GOT3 (cell line): ENCODE measurements around the gene SERPINI1.
"Not testable (repeated sequence)": the region's sequence is repeated elsewhere in the genome, so short reads cannot be mapped to it uniquely, and the experiment has no call there.

Source experiments
- DNase-seq: peaks from one replicate; lab custom pipeline; 2025; ENCODE audit warnings: mixed read lengths; lab: John Stamatoyannopoulos, UW

The SERPINI1 gene

DNA sequence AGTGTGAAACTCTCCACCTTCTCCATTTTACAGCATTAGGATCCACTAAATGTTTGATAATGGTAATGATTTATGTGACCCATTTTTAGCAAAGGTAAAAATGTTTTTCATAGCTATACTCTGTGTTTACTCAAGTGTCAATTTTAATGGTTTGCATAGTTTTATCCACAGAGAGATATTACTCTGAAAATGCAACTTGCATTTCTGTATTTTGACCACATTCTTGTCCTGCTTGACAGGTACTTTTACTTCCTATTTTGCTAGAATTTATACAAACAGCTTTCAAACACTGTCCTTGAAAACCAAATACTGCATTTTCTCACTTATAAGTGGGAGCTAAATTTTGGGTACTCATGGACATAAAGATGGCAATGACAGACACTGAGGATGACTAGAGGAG lies 62.9 kb downstream of the SERPINI1 start:
- DNase-seq, result no peak

DNA sequence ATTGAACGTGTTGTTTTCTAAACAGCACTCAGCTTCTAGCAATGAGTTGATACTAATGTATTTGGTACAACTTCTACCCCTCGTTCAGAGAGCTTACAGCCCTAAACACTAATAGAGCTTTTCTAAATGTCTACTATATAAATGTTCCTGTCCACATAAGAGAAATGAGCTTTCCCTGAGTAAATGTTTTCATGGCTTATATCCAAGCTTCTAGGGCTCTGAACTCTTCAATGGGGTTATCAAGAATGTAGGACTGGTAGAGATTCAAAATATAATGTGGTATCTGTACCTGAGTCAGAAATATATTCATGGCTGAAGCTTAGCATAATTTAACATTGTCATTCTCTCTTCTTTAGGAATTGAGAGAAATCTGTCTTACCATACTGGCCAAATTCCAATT lies 73.4 kb downstream of the SERPINI1 start:
- DNase-seq, result no peak

DNA sequence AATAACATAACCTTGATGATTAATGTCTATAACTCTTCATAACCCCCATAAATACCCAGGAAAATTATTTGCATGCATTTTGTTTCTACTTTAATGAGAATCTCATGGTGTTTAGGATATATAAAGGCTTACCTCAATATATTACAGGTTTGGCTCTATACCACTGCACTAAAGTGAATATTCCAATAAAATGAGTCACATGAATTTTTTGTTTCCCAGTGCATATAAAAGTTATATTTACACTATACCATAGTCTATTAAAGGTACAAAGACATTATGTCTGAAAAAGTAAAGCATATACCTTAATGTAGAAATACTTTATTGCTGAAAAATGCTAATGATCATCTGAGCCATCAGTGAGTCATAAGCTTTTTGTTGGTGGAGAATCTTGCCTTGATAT lies 74.7 kb downstream of the SERPINI1 start:
- no peak for DNase-seq

DNA sequence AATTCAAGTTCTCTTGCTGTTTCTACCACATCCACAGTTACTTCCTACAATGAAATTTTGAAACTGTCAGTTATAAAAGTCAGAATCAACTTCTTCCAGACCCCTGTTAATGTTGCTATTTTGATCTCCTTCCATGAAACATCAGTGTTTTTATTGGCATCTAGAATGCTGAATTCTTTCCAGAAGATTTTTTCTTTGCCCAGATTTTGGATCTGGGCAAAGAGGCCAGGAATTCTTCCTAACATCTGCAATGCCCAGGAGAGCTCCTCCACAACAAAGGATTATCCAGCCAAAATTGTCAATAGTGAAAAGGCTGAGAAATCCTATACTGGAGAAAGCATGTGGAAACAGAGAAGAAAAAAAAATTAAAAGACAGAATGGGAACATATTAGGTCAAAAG lies 75.5 kb downstream of the SERPINI1 start:
- no peak for DNase-seq

DNA sequence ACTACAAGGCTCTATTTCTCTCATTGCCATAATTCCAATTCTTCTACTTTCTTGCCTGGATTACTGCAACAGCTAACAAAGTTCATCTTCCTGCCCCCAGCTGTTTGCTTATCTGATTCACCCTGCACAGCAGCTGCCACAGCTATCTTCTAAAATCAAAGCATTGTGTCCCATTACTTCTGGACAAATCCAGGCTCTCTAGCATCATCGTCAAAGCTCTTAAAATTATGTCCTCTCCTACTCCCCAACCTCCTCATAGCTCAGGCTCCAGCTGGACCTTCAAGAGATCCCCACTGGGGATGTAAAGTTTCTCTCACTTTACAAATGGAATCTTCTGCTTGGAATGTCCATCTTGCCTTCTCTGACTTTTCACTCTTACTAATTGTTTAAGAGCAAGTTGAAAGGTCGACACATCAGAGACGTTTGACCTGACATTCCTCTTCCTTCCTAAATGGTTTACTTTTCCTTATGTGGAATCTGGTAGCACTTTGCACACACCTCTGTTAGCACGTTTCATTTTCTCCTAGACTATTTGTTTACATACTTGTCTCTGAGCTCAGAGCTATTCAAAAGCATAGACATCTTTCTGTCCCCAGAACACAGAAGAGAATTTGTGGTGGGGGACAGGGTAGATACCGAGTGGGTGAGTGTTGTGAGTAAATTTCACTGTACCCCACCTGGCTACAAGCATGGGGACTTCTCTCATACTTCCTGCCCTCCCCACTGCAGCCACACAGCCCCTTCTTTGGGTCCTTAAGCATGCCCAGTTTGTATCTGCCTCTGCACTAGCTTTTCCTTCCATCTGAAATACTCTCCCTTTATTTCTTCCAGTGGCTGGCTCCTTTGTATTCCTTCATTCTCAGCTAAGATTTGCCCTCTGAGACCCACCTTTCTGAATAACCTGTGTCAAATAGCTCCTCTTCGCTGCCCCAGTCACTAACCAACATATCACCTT lies 77.9 kb downstream of the SERPINI1 start:
- no peak for DNase-seq

DNA sequence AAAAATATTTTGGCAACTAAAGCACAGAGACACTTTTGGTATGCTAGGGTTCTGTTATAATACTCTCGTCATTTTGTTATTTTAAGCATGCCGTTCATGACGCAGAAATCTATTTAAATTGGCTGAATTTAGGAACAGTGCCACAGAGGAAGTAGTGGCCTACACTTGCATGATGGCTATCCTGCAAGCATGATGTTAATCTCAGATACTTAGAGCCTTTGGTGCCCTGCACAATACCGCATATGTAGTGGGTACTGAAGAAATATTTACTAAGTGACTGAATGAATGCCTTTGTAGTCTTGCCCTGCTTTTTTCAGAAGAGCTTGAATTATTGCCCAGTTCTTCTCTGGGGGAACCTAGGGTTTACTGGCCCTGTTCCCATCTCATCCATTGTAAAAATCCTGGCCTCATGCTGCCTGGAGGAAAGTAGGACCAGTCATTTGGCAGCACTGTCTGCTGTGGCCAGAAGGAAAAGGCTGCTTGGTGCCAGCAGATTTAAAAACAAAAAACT lies 79.0 kb downstream of the SERPINI1 start:
- no peak for DNase-seq

DNA sequence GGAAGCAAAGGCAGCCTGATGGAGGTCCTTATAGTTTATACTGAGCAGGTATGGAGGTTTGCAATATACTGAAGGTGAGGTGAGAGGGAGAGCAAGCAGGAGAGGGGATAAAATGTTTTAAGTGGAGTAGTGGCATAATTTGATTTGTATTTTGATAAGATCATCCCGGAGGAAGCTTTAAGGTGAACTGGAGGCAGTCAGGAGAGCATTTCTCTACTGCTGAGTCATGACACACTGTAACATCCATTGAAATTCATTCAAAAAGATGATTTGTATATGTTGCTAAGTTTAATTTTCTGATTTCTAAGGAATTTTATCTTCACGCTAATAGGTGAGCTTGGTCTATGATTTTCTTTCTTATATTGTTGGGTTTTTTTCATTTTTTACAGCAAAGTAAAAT lies 81.4 kb downstream of the SERPINI1 start:
- DNase-seq, result no peak

DNA sequence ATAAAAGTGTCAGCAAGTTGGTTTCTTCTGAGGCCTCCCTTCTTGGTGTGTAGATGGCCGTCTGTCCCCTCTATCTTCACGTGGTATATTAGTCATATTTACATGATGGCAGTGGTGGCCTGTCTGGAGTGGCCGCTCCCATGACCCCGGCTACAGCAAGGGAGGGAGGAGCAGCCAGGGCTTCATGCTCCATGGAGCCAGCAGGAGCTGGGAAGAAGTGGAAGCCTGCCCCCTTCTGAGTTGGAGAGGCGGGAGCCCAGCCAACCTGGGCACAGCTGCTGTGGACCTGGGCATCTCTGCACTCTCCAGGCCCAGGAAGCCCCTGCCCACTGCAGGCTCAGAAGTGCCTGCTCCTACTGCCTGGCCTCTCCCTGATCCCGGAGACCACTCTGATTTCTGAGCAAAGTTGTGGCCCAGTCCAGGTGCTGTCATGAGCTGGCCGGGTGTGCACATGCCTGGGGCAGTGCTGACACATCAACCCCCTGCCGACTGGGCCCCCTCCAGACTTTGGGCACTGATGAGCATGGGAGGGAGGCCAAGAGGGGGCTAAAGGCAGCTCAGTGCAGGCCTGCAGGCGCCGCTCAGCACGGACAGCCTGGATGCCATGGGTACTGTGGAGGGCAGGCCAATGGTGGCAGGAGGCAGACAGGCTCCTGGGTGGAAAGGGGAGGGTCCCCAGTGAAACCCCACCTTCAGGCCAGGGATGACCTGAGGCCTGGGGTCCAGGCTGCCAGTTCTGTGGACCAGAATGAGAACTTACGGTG lies 84.8 kb downstream of the SERPINI1 start:
- DNase-seq, result no peak

DNA sequence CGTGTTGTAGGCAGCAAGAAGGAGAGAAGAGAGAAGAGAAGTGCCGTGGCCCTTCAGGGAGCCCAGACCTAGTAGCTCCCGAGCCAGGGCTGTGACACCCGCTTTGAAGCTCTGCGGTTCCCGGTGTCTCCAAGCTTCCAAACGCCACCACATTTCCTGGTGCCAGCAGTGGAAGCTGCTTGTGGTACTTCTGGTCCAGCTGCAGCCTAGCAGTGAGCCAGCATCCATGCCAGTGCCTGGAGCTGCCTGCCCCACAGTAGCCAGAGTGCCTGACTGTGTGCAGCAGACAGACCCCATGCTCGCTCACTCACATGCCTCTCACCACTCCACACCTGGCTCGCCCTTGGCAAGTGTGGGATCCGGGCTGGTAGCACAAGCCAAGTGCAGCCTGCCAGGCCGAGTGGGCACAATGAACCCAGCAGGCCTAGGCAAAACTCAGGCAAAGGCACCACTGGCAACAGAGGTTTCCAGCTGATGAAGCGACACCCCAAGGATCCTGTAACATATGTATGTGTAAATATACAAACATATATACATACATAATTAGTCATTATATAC lies 85.8 kb downstream of the SERPINI1 start:
- no peak for DNase-seq

DNA sequence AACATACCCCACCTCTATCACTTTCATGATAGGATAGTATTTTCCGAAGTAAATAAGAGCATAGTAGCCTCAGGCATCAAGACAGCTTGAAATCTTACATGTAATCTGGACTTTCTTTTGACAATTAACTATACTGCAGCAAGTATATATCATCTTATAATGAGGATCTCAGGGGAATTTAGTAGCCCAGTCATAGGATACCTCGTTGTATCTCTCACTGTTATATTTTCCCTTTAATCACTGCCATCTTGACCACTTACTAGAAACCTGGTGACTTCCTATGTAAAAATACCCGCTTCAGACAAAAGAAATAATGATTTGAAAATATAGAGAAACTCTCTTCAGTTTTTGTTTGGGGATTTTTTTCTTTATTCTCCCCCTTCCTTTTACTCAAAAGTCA lies 88.2 kb downstream of the SERPINI1 start:
- DNase-seq, result no peak

DNA sequence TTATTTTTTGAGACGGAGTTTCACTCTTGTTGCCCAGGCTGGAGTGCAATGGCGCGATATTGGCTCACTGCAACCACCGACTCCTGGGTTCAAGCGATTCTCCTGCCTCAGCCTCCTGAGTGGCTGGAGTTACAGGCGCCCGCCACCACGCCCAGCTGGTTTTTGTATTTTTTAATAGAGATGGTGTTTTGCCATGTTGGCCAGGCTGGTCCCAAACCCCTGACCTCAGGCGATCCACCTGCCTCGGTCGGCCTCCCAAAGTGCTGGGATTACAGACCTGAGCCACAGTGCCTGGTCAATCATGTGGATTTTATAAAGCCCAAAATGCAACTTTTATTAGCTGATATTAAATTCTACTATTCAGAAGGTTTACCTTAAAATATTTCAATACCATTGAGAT lies 92.1 kb downstream of the SERPINI1 start:
- not testable (repeated sequence) for DNase-seq

DNA sequence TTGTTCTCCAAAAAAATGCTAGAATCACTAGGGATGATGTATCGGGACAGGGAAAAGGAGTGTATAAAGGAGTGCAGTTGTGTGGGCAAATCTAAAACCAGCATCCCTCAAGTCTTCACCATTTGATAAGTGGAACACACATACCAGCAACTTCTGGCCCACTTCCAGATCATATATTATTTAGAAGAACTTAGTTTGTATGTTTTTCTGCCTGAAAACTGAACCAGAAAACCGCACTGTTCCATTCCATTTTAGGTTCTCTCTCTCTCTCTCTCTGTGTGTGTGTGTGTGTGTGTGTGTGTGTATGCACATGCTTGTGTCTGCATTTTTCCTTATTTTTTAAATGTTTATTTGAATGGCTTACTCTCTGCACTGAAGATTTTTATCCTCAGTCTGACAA lies 93.5 kb downstream of the SERPINI1 start:
- no peak for DNase-seq

DNA sequence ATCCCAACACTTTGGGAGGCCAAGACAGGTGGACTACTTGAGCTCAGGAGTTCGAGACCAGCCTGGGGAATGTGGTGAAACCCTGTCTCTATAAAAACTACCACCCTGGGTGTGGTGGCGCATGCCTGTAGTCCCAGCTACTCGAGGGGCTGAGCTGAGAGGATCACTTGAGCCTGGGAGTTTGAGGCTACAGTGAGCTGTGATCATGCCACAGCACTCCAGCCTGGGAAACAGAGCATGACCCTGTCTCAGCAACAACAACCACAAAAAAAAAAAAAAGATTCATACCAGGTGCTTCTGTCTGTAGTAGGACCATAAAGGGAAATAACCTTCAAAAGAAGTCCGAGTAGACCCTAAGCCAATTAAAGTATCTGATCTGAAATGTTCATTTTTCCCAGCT lies 94.5 kb downstream of the SERPINI1 start:
- no peak for DNase-seq

DNA sequence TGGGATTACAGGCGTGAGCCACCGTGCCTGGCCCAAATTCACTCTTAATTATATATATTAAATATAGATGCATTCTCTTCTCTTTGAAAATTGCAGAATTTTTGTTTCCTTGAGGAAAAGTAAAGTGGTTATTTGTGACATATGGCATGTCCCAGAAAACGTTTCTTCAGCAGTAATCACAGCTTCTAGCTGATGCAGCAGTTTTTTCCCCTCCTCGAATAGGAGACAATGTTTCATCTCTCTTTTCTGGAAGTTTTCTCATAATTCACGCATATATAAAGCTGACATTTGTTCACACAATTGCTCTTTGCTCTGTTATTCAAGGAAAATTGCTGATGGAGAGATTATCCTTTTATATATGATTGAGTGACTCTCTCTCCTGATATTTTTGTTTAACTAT lies 99.8 kb downstream of the SERPINI1 start:
- no peak for DNase-seq

DNA sequence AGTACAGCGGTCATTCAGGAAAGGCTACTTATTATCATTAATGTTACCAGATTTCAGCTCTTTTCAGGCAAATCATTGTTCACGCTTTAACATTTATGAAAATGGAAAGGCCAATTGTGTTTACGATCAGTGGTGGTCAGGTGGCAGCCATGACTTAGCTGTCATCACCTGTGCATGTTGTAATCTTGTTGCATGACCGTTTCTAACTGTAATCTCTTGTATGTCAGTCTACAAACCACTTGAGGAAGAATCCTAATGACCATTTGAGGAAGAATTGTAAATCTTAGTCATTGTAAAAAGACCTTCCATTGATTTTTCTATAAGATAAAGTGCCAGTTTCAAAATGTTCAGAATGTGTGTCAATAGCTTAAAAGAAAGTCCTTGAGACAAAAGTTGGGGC lies 100.4 kb downstream of the SERPINI1 start:
- no peak for DNase-seq

DNA sequence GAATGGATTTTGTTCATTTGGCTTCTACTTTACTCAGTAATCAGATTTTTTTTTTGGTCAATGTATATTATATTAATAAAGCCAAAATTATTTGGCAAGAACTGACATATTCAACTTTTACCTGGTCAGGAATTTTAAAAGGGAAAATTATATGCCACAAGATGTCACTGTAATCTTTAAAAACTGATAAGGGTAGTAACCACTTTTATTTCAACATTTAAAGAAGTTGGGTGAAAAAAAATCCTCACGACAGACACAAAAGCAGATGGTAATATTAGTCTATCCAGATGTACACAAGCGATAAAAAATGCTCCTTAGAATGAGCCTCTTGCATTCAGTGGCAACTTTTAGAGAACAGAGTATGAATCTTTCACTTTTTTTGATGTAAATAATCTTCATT lies 101.9 kb downstream of the SERPINI1 start:
- DNase-seq, result no peak

DNA sequence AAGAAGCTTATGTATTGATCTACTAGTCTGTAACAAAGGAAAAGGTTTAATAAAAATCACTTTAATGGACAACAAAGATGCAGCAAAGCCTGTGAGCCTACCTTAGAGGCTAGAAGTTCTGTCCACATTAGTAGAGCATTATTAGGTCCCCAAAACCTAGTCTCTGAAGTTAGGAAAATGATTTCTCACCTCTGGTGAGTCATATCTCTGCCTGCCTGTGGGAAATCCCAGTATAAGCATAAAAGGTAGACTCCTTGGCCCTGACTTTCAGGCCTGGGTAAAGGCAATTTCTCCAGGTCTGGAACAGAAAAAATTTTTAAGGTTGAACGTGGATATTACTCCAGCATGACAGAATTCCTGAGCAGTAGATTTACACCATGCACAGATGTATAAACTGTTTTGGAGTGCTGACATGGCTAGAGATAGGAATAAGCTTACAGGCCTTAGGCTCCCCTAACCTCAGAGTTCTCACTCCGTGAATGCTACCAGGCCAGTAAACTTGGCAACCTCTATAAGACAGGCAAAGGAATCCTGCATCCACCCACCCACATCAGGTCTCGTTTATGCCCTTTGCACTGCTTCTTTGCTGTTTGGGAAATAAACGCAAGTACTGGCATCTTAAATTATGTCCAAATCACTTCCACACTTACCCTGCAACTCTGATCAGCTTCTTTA lies 104.1 kb downstream of the SERPINI1 start:
- no peak for DNase-seq

DNA sequence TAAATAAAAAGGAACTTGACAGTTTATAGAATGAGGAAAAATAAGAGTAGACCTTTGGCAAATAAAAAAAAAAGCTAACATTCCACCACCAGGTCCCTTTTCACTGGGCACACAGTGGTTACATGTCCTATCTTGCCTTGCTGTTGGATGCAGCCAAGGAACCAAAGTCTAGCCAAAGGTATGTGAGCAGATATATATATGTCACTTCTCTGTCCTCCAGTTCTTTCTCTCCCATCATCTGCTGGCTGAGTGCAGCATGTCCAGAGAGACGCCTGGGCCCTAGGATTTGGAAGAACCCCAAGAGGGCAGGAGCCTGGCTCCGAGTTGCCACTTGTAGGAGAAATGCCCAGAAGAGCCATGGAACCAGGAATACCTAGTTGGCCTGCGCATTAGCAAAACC lies 104.7 kb downstream of the SERPINI1 start:
- no peak for DNase-seq

DNA sequence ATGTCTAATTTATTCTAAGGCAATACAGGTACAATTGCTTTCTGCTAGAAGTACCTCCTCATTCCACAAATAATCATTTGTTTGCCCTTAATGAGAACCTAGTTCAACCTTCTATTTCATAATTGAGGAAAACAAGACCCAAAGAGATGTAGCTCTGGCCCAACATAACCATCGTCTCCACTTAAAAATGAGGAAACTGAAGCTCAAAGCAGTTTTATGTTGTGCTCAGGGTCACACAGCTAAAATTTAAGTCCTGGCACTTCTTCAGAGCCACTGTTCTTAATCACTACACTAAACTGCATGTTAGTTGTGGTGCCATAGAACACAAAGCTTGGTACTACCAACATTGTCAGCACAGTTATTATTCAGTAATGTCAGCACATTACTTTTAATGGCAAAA lies 108.0 kb downstream of the SERPINI1 start:
- DNase-seq, result no peak

DNA sequence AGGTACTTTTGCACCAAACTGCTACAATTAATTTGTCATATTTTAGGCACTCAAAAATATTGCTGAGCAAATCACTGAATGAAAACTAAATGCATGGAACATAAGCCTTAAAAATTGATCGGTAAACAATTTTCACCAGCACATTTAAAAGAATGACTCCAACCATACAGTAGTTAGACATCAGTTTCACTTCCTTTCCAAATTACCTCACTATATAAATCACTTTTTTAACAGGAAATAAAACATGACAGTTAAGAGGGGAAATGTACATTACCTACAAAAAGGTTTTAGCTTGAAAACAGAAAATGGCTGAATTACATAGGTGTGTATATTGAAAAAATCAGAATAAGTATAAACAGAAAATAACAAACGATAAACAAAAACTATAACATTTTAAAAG lies 108.4 kb downstream of the SERPINI1 start:
- no peak for DNase-seq

DNA sequence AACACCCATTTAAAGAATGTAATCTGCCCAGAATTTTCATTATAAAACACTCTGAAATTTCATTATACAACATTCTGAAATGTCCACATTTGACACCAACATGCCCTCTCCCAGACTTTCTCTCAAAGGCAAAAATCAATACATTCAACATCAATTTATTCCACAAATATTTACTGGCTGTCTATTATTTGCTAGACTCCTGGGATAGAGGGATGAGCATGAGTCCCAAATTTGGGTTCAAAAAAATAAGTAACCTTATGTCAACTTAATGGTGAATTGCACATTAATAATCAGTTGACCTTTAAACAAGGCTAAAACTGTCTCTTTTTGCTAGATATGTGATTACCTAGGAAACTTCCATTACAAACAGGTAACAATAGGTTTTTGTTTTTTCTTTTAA lies 109.0 kb downstream of the SERPINI1 start:
- no peak for DNase-seq

DNA sequence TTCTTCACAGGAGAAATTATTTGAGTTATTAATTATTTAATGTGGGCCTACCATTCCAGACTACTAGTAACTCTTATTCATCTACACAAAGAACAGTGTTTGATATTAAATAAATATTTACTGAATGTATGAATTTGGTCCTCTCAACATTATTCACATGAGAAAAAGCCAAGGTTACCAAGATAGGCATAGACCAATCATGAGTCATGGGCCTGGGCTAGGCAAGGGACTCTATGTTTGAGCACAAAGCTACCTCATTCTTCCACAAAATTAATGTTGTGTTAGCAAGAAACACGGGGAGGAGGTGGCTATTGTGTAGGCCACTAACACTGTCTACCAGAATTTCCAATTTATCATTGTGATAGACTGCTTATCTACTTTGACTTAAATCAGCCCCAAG lies 115.7 kb downstream of the SERPINI1 start:
- DNase-seq, result no peak
